GM19328 (cell line): ENCODE results near the gene PHF21A.
A peak's percentile ranks its signal among the peaks of the same experiment; 100 is the strongest.

ENCODE experiments used
- ATAC-seq: cut with Tn5 transposase; IDR thresholded peaks from one replicate; pipeline ENCODE4 v1.9.1; 2021; ENCODE audit warnings: mild to moderate bottlenecking, moderate library complexity; ENCODE audit not compliant: unreplicated experiment

Gene PHF21A

GRCh38 chr11:45936511-45937054 is 184.7 kb downstream of the PHF21A start:
- no peak for ATAC-seq

- no peak for ATAC-seq
Observed at GRCh38 chr11:45935349-45936064, 185.7 kb downstream of the PHF21A start.

GRCh38 chr11:45934580-45935318 is 186.5 kb downstream of the PHF21A start:
- no peak for ATAC-seq

- no peak for ATAC-seq
Observed at GRCh38 chr11:45933846-45934579, 187.2 kb downstream of the PHF21A start.

GRCh38 chr11:45933131-45933831 is 188.0 kb downstream of the PHF21A start:
- ATAC-seq: no peak

- ATAC-seq: no peak
Observed at GRCh38 chr11:45932217-45932616, 189.0 kb downstream of the PHF21A start.

GRCh38 chr11:45931739-45932138 is 189.5 kb downstream of the PHF21A start:
- no peak for ATAC-seq

GRCh38 chr11:45930951-45931570 is 190.2 kb downstream of the PHF21A start:
- no peak for ATAC-seq

GRCh38 chr11:45930031-45930794 is 191.0 kb downstream of the PHF21A start:
- peak; percentile 93 for ATAC-seq

- ATAC-seq: no peak
Observed at GRCh38 chr11:45929486-45930030, 191.7 kb downstream of the PHF21A start.

- no peak for ATAC-seq
Observed at GRCh38 chr11:45928535-45929215, 192.6 kb downstream of the PHF21A start.

GRCh38 chr11:45927684-45928413 is 193.4 kb downstream of the PHF21A start:
- ATAC-seq: no peak

GRCh38 chr11:45927332-45927683 is 193.9 kb downstream of the PHF21A start:
- ATAC-seq: no peak

GRCh38 chr11:45926536-45927331 is 194.5 kb downstream of the PHF21A start:
- no peak for ATAC-seq

GRCh38 chr11:45926001-45926401 is 195.3 kb downstream of the PHF21A start:
- ATAC-seq: no peak

- no peak for ATAC-seq
Observed at GRCh38 chr11:45925550-45925949, 195.7 kb downstream of the PHF21A start.

GRCh38 chr11:45924927-45925326 is 196.3 kb downstream of the PHF21A start:
- no peak for ATAC-seq
